GM12891 (cell line): Measurements from ENCODE around the gene HBEGF.

Experiments used
- PAX5 ChIP-seq: IDR thresholded peaks from 2 replicates; pipeline ENCODE4 v1.6.1; 2011; ENCODE audit warnings: low read length, moderate library complexity, mild to moderate bottlenecking; ENCODE audit not compliant: insufficient read depth, severe bottlenecking
- POLR2A ChIP-seq: IDR thresholded peaks from 2 replicates; pipeline ENCODE4 v1.6.1; 2011; ENCODE audit warnings: low read depth, low read length, control low read depth
- POLR2AphosphoS5 ChIP-seq: IDR thresholded peaks from 2 replicates; pipeline ENCODE4 v1.6.1; 2011; ENCODE audit warnings: low read depth, low read length, control low read depth
- POU2F2 ChIP-seq: IDR thresholded peaks from 2 replicates; pipeline ENCODE4 v1.6.1; 2011; ENCODE audit warnings: low read depth, mild to moderate bottlenecking, control low read depth, low read length, moderate library complexity
- SPI1 ChIP-seq: IDR thresholded peaks from 2 replicates; pipeline ENCODE4 v1.6.1; 2011; ENCODE audit warnings: low read depth, low read length, control low read depth
- TAF1 ChIP-seq: IDR thresholded peaks from 2 replicates; pipeline ENCODE4 v1.6.1; 2011; ENCODE audit warnings: low read depth, low read length, control low read depth

DNA sequence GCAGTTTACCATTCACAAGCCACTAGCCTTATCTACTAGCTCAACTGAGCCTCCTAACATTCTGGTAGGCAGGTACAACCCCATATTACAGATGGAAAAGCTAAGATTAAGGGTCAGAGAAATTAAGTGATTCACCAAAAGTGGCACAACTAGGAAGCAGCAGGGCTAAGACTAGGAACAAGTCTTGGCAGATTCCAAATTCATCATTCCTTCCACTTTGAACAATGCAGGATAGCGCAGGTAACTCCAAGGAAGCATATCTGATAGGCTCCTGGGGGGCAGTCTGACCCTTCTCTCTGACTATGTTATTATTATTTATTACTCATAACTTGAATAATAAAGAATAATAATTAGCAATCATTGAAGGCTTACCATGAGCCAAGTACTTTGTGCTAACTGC, 8.5 kb downstream of the HBEGF start:
- no peak for TF ChIP-seq POLR2A
- no peak for TF ChIP-seq POLR2AphosphoS5
- no peak for TF ChIP-seq TAF1
- no peak for TF ChIP-seq SPI1
- no peak for TF ChIP-seq POU2F2
- no peak for TF ChIP-seq PAX5
